Calu3 (cell line): ENCODE data around the gene ZNF790. TPM values are rescaled to one million over a fixed set of nuclear protein-coding genes. Genes with fewer than 3 reads are reported as not detected.

Experiments used
- total RNA-seq: library from RNA; stranded (reverse); gene quantifications from 2 replicates; pipeline ENCODE4 v1.2.3, GENCODE V29; 2022

ZNF790 gene
- total RNA-seq, 1 experiment from 2014 or later = 10.4 TPM

Other genes starting within 250 kb of the ZNF790 start
- gene ZNF382, start 233.1 kb downstream of the ZNF790 start, total RNA-seq = 2.5 and 4.2 TPM in 2 replicates
- 8.5 and 9.7 TPM in 2 replicates for gene ZNF461, start 171.6 kb downstream of the ZNF790 start, total RNA-seq
- 11.0 TPM in 2 replicates for gene ZNF567, start 150.8 kb downstream of the ZNF790 start, total RNA-seq
- gene ZNF850, start 65.6 kb downstream of the ZNF790 start, total RNA-seq = 9.0 and 10.9 TPM in 2 replicates
- 5.0 and 5.3 TPM in 2 replicates for gene ZNF345, start 12.5 kb upstream of the ZNF790 start, total RNA-seq
- 2.6 and 3.0 TPM in 2 replicates for gene ZNF829, start 77.9 kb upstream of the ZNF790 start, total RNA-seq
- gene ZNF568, start 77.9 kb upstream of the ZNF790 start, total RNA-seq = 4.4 and 4.9 TPM in 2 replicates
- 8.7 and 14.6 TPM in 2 replicates for gene ZNF420, start 240.0 kb upstream of the ZNF790 start, total RNA-seq